ENCODE measurements around the gene RAB21.
"Not testable (repeated sequence)": the region's sequence is repeated elsewhere in the genome, so short reads cannot be mapped to it uniquely, and the experiment has no call there.

The RAB21 gene

DNA sequence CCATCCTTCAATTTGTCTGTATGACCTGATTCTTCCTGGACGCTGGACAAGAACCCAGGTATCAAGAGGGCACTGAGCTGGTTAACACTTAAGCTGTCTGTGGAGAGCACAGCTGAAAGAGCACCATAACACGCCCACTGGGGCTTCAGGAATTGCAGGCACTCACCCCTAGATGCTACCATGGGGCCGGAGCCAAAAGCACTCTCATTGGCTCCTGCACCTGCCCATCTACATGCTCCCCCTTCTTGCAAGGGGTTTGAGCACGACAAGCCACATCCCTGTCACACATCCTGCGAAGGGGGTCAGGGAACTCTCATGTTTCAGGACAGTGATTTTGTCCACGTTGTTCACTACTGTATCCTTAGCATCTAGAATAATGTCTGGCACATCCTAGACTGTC, 49.8 kb downstream of the RAB21 start:
- no peak for DNase-seq (ENCODE audit: low read depth)
- H3K4me3 ChIP-seq (ENCODE audit: low read depth, low read length): no peak overlapping the region
- in situ Hi-C loops (cut with HindIII; ENCODE audit: low sequenced_read_pairs): no loop called here
- TF ChIP-seq CTCF (IDR thresholded peaks at IDR 0.05; ENCODE audit: low read depth, low read length, missing control alignments): no peak

DNA sequence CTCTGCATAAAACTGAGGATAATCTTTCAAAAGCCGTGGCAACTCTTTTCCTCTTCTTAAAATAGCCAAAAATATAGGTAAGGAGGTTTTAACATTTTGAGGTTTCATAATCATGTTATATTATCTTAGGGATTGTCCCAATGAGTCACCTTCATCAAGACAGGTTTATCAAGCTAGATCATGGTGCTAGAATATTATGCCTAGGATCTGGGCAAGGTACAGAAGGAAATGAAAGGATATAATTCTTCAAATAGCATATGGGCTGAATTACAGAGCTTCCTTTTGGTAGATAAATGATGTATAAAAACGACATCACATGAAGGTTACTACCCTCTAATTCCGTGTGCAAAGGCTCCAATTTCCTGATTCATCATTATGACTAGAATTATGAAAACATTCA, 56.3 kb downstream of the RAB21 start:
- DNase-seq (ENCODE audit: low read depth): no peak
- TF ChIP-seq CTCF (IDR thresholded peaks at IDR 0.05; ENCODE audit: low read depth, low read length, missing control alignments): no peak
- no peak overlapping the region for H3K4me3 ChIP-seq (ENCODE audit: low read depth, low read length)
- in situ Hi-C loops (cut with HindIII; ENCODE audit: low sequenced_read_pairs): no loop called here

GRCh38 chr12:71815242-71815641, 60.6 kb downstream of the RAB21 start:
- in situ Hi-C loops (cut with HindIII; ENCODE audit: low sequenced_read_pairs); H3K4me3 ChIP-seq (ENCODE audit: low read depth, low read length); DNase-seq (ENCODE audit: low read depth): not testable (repeated sequence)

- in situ Hi-C loops (cut with HindIII; ENCODE audit: low sequenced_read_pairs); DNase-seq (ENCODE audit: low read depth); H3K4me3 ChIP-seq (ENCODE audit: low read depth, low read length): not testable (repeated sequence)
Observed at GRCh38 chr12:71822088-71822487, 67.4 kb downstream of the RAB21 start.

- H3K4me3 ChIP-seq (ENCODE audit: low read depth, low read length): no peak overlapping the region
- in situ Hi-C loops (cut with HindIII; ENCODE audit: low sequenced_read_pairs): no loop called here
- TF ChIP-seq CTCF (IDR thresholded peaks at IDR 0.05; ENCODE audit: low read depth, low read length, missing control alignments): no peak
- no peak for DNase-seq (ENCODE audit: low read depth)
Observed at GRCh38 chr12:71828813-71829212, 74.2 kb downstream of the RAB21 start.

DNA sequence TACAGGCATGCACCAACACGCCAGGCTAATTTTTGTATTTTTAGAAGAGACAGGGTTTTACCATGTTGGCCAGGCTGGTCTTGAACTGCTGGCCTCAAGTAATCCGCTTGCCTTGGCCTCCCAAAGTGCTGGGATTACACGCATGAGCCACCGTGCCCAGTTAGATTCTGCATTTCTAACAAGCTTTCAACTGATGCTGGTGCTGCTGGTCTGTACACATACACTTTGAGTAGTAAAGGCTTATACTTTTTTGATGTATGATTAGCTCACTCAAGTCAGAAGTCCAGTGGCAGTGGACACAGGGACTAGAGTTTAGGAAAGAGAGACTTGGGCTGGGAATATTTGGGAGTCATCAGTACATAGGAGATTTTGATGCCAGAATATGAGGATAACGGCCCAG, 82.7 kb downstream of the RAB21 start:
- no peak for DNase-seq (ENCODE audit: low read depth)
- no peak overlapping the region for H3K4me3 ChIP-seq (ENCODE audit: low read depth, low read length)
- no peak for TF ChIP-seq CTCF (IDR thresholded peaks at IDR 0.05; ENCODE audit: low read depth, low read length, missing control alignments)
- in situ Hi-C loops (cut with HindIII; ENCODE audit: low sequenced_read_pairs): no loop called here

DNA sequence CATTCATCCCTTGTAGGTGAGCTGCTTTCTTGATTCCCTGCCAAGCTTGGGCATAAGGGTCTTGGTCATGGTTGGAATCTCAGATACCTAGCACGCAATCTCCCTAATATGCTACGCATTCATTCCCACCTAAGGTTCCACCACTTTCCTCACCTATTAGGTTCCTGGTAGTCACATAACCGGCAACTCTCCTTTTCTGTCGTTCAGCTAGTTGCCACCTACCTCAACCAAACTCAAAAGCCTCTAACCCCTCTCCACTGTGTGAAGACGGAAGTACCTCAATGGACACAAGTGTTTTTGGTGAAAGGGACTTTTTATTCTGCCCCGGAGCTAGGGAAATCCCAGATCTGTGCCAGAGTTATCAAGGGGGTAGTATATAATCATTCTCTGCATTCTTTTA, 83.6 kb downstream of the RAB21 start:
- no peak overlapping the region for H3K4me3 ChIP-seq (ENCODE audit: low read depth, low read length)
- no peak for DNase-seq (ENCODE audit: low read depth)
- TF ChIP-seq CTCF (IDR thresholded peaks at IDR 0.05; ENCODE audit: low read depth, low read length, missing control alignments): no peak
- in situ Hi-C loops (cut with HindIII; ENCODE audit: low sequenced_read_pairs): no loop called here

GRCh38 chr12:71838676-71839075, 84.0 kb downstream of the RAB21 start:
- DNase-seq (ENCODE audit: low read depth): no peak
- no peak for TF ChIP-seq CTCF (IDR thresholded peaks at IDR 0.05; ENCODE audit: low read depth, low read length, missing control alignments)
- no peak overlapping the region for H3K4me3 ChIP-seq (ENCODE audit: low read depth, low read length)

More at GRCh38 chr12:71838676-71839075, 84.0 kb downstream of the RAB21 start:
- in situ Hi-C loops (cut with HindIII; ENCODE audit: low sequenced_read_pairs): no loop called here
